HG03097 (cell line): Measurements from ENCODE around the gene ERICH2.

ENCODE experiments used
- ATAC-seq: cut with Tn5 transposase; IDR thresholded peaks from one replicate; pipeline ENCODE4 v1.9.1; 2021; ENCODE audit not compliant: unreplicated experiment, low FRiP score

Gene ERICH2

DNA sequence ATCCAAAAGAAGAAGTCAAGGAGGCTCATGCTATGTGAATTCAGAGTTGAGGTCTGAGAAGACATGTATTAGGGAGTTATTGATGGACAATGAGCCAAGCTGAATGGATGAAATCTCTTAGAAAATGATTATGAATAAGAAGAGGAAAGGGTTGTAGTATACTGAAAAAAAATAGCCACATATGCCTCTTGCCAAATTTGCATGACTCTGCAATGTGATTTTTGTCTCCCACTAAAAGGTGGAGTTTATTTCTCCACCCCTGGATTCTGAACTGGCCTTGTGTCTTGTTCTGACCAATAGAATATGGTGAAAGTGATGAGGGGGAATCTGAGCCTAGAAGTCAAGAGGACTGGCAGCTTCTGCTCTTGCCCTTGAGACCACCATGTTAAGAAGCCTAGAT lies 8.6 kb upstream of the ERICH2 start:
- no peak for ATAC-seq

DNA sequence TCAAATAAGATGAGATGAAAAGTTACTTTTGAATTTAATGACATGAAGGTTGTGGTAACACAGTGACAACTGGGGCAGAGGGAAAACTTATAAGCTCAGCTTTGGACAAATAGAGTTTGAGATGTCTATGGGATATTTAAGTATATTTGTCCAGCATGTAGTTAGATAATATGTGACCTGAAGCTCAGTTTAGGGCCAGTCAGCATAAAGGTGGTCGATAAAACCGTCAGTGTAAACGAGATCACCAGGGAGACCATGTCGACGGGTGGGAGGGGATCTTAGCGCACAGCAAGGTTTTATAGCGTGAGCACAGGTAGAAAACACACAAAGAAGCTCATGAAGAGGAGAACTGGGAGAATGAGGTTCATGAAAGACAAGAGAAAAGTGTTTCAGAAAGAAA lies 7.4 kb upstream of the ERICH2 start:
- no peak for ATAC-seq

GRCh38 chr2:170763232-170763631 lies 6.9 kb upstream of the ERICH2 start:
- no peak for ATAC-seq

DNA sequence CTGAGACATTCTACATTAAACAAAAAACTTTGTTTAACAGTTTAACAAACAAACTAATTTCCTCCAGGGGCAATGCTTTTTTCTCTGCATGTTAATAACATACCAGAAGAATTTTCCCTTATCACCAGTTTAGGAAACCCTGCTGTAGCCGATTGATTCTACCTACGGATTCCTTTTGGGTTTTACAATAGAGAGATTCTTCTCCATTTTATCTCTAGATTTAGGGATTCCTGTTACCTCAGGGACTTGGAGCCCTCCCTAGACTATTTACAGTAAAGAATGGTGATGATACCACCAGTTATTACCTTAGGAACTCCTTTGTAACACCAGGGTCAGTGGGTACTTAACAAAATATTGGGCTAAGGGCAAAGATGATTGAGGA lies 5.3 kb upstream of the ERICH2 start:
- ATAC-seq = no peak

GRCh38 chr2:170766693-170767092 lies 3.5 kb upstream of the ERICH2 start:
- ATAC-seq = no peak

- ATAC-seq = peak; percentile 70
Measured at GRCh38 chr2:170770606-170771420, 635 bp downstream of the ERICH2 start.

- ATAC-seq = no peak
Measured at GRCh38 chr2:170771421-170771937, 1.3 kb downstream of the ERICH2 start.

GRCh38 chr2:170772295-170772694 lies 2.1 kb downstream of the ERICH2 start:
- no peak for ATAC-seq

GRCh38 chr2:170774074-170774473 lies 3.9 kb downstream of the ERICH2 start:
- ATAC-seq = no peak

- ATAC-seq = no peak
Measured at GRCh38 chr2:170778900-170779299, 8.7 kb downstream of the ERICH2 start.

- no peak for ATAC-seq
Measured at GRCh38 chr2:170779304-170779703, 9.1 kb downstream of the ERICH2 start.

DNA sequence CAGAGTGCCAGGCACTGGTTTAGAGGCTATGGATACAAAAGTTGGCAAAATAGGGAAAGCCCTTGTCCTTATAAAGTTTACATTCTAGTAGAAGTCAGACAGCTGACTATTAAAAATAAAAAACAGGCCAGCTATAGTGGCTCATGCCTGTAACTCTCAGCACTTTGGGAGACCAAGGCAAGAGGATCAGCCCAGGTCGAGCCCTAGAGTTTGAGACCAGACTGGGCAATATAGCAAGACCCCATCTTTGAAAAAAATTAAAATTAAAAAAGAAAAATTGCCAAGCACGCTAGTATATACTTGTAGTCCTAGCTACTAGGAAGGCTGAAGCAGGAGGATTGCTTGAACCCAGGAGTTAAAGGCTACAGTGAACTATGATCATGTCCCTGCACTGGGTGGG lies 12.5 kb downstream of the ERICH2 start:
- ATAC-seq = no peak

- no peak for ATAC-seq
Measured at GRCh38 chr2:170783549-170783948, 13.4 kb downstream of the ERICH2 start.

DNA sequence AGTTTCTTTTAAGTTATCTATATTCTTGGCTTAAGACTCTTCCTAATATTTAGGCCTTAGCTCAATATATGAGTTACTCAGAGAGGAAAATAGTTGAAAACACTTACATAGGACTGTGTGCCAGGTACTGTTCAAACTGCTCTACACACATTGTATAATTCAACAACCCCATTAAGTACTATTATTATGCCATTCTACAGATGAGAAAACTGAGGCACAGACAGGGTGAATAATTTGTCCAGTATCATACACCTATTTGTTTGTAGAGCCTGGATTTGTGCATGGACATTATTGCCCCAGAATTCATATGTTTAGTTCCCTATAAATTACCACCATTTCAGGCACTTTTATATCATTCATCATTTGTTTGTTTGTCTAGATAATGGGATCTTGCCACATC lies 28.8 kb downstream of the ERICH2 start:
- no peak for ATAC-seq

DNA sequence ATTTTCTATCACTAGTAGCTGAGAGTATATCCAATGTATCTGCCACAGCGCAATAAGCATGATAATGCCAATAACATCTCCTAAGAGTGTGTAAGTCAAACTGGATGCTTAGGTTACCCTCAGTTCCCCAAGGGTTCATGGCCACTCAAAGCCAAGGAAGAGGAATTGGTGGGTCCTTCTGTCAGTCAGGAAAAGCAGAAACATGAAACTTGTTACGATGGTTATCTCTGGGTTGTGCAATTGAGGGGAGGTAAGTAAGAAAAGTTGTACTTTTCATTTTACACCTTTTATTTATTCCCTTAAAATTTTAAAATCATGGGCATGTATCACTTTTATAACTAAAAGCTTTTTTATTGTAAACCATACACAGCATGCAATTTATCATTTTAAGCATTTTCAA lies 36.4 kb downstream of the ERICH2 start:
- no peak for ATAC-seq

- ATAC-seq = no peak
Measured at GRCh38 chr2:170812710-170813600, 42.8 kb downstream of the ERICH2 start.

GRCh38 chr2:170813611-170814532 lies 43.7 kb downstream of the ERICH2 start:
- no peak for ATAC-seq

GRCh38 chr2:170814533-170815230 lies 44.5 kb downstream of the ERICH2 start:
- ATAC-seq = no peak

- no peak for ATAC-seq
Measured at GRCh38 chr2:170815311-170815710, 45.1 kb downstream of the ERICH2 start.
